Mesenchymal stem cell (in vitro differentiated cells and primary cell): ENCODE measurements around the gene ADSL.

ENCODE experiments used
- DNase-seq: peaks from one replicate; pipeline ENCODE4 v3.0.0-alpha.2; 2013
- H2AFZ ChIP-seq: one replicate; pipeline ENCODE4 v1.6.1; 2013; ENCODE audit warnings: low read depth, mild to moderate bottlenecking, control low read depth, inconsistent platforms, low read length, moderate library complexity
- H2AK5ac ChIP-seq: 2 replicates; pipeline ENCODE4 v1.6.1; 2013; ENCODE audit warnings: low read length, moderate library complexity, mild to moderate bottlenecking, inconsistent platforms; ENCODE audit not compliant: severe bottlenecking
- H2BK120ac ChIP-seq: one replicate; pipeline ENCODE4 v1.6.1; 2013; ENCODE audit warnings: low read depth, mild to moderate bottlenecking, inconsistent platforms, low read length, moderate library complexity
- H2BK12ac ChIP-seq, 2 experiments: one replicate each; pipeline ENCODE4 v1.6.1; 2013; ENCODE audit warnings: inconsistent platforms in 2 of 2, low read length in 2 of 2, mild to moderate bottlenecking in 2 of 2, moderate library complexity in 2 of 2, control low read depth in 1 of 2
- H2BK15ac ChIP-seq: one replicate; pipeline ENCODE4 v1.6.1; 2013; ENCODE audit warnings: mild to moderate bottlenecking, low read depth, inconsistent platforms; ENCODE audit not compliant: poor library complexity, severe bottlenecking
- H2BK5ac ChIP-seq: 2 replicates; pipeline ENCODE4 v1.6.1; 2013; ENCODE audit warnings: low read depth, mild to moderate bottlenecking, low read length, control low read depth, inconsistent platforms; ENCODE audit not compliant: poor library complexity, severe bottlenecking
- H3K14ac ChIP-seq, 2 experiments: one replicate each; pipeline ENCODE4 v1.6.1; 2013; ENCODE audit warnings: inconsistent platforms in 2 of 2, low read length in 2 of 2, control low read depth in 1 of 2, mild to moderate bottlenecking in 1 of 2, moderate library complexity in 1 of 2
- H3K18ac ChIP-seq, 2 experiments: one replicate each; pipeline ENCODE4 v1.6.1; 2013; ENCODE audit warnings: inconsistent platforms in 2 of 2, low read length in 2 of 2, control low read depth in 1 of 2, low read depth in 1 of 2, mild to moderate bottlenecking in 1 of 2
- H3K23ac ChIP-seq, 2 experiments: one replicate each; pipeline ENCODE4 v1.6.1; 2013; ENCODE audit warnings: inconsistent platforms in 2 of 2, low read length in 2 of 2, mild to moderate bottlenecking in 2 of 2, moderate library complexity in 2 of 2, control low read depth in 1 of 2
- H3K27ac ChIP-seq: 2 replicates; pipeline ENCODE4 v1.5.1; 2013; ENCODE audit warnings: mild to moderate bottlenecking, moderate library complexity, low read length, control low read depth, inconsistent platforms; ENCODE audit not compliant: poor library complexity, severe bottlenecking
- H3K27me3 ChIP-seq, 2 experiments: 2 replicates each; pipeline versions ENCODE4 v1.6.1 to v1.7.0; 2013; ENCODE audit warnings: low read length in 2 of 2, mild to moderate bottlenecking in 2 of 2, moderate library complexity in 2 of 2, control low read depth in 1 of 2, inconsistent platforms in 1 of 2; ENCODE audit not compliant: control insufficient read depth in 1 of 2, insufficient read depth in 1 of 2
- H3K36me3 ChIP-seq, 2 experiments: 2 replicates each; pipeline versions ENCODE4 v1.6.1 to v1.7.0; 2013; ENCODE audit warnings: low read length in 2 of 2, control low read depth in 1 of 2, inconsistent platforms in 1 of 2, low read depth in 1 of 2, mild to moderate bottlenecking in 1 of 2; ENCODE audit not compliant: insufficient read depth in 2 of 2, control insufficient read depth in 1 of 2
- H3K4ac ChIP-seq, 2 experiments: one replicate each; pipeline ENCODE4 v1.6.1; 2013; ENCODE audit warnings: inconsistent platforms in 2 of 2, low read length in 2 of 2, mild to moderate bottlenecking in 2 of 2, moderate library complexity in 2 of 2, control low read depth in 1 of 2, low read depth in 1 of 2
- H3K4me1 ChIP-seq: 2 replicates; pipeline ENCODE4 v1.6.1; 2013; ENCODE audit warnings: low read depth, low read length, control low read depth; ENCODE audit not compliant: control insufficient read depth, insufficient read depth
- H3K4me2 ChIP-seq: 2 replicates; pipeline ENCODE4 v1.6.1; 2013; ENCODE audit warnings: low read length, mild to moderate bottlenecking, inconsistent platforms; ENCODE audit not compliant: poor library complexity, severe bottlenecking
- H3K4me3 ChIP-seq, 2 experiments: 2 replicates each; pipeline versions ENCODE4 v1.5.1 to v1.7.0; 2013; ENCODE audit warnings: low read length in 2 of 2, mild to moderate bottlenecking in 2 of 2, control low read depth in 1 of 2, low read depth in 1 of 2; ENCODE audit not compliant: insufficient read depth in 1 of 2
- H3K79me1 ChIP-seq: replicated peaks from 2 replicates; pipeline ENCODE4 v1.6.1; 2013; ENCODE audit warnings: mild to moderate bottlenecking, control low read depth, low read length, inconsistent platforms; ENCODE audit not compliant: poor library complexity, severe bottlenecking
- H3K9ac ChIP-seq: 2 replicates; pipeline ENCODE4 v1.7.0; 2013; ENCODE audit warnings: mild to moderate bottlenecking, low read length, moderate library complexity
- H3K9me3 ChIP-seq: 2 replicates; pipeline ENCODE4 v1.7.0; 2013; ENCODE audit warnings: mild to moderate bottlenecking, low read length; ENCODE audit not compliant: control insufficient read depth
- H4K8ac ChIP-seq: one replicate; pipeline ENCODE4 v1.6.1; 2013; ENCODE audit warnings: inconsistent platforms, mild to moderate bottlenecking, low read length, moderate library complexity
- H4K91ac ChIP-seq: one replicate; pipeline ENCODE4 v1.6.1; 2013; ENCODE audit warnings: mild to moderate bottlenecking, low read length, inconsistent platforms
- WGBS: methylation state at CpG from one replicate; pipeline ENCODE4 v1.1.7; 2013; ENCODE audit warnings: mixed read lengths; 5-methylcytosine and 5-hydroxymethylcytosine counted together

Gene ADSL

GRCh38 chr22:40395607-40396006 lies 49.3 kb downstream of the ADSL start:
- no peaks in the 10 kb centered on the region for H3K27me3 ChIP-seq
- H3K27ac ChIP-seq = no peak overlapping the region
- WGBS = 99% methylated on average over 6 of the region's 7 CpGs
- peaks cover 27% of the 10 kb centered on the region for H3K79me1 ChIP-seq
- H3K36me3 ChIP-seq = peaks cover 4 to 14% of the 10 kb centered on the region in 2 experiments
- H2AFZ ChIP-seq = no peak overlapping the region
- no peak overlapping the region for H2AK5ac ChIP-seq
- no peak overlapping the region for H4K91ac ChIP-seq
- peaks cover 4% of the 10 kb centered on the region for H3K4me1 ChIP-seq
- no peak overlapping the region for H3K4ac ChIP-seq
- no peak overlapping the region for H2BK120ac ChIP-seq
- no peak overlapping the region for H3K4me2 ChIP-seq
- no peak overlapping the region for H3K4me3 ChIP-seq
- no peak overlapping the region for H2BK12ac ChIP-seq
- H3K23ac ChIP-seq = no peak overlapping the region
- no peaks in the 10 kb centered on the region for H3K9me3 ChIP-seq
- no peak overlapping the region for H3K14ac ChIP-seq
- no peak overlapping the region for H3K9ac ChIP-seq
- no peak overlapping the region for H2BK15ac ChIP-seq
- H4K8ac ChIP-seq = no peak overlapping the region
- H3K18ac ChIP-seq = no peak overlapping the region
- H2BK5ac ChIP-seq = no peak overlapping the region
- no peak for DNase-seq

DNA sequence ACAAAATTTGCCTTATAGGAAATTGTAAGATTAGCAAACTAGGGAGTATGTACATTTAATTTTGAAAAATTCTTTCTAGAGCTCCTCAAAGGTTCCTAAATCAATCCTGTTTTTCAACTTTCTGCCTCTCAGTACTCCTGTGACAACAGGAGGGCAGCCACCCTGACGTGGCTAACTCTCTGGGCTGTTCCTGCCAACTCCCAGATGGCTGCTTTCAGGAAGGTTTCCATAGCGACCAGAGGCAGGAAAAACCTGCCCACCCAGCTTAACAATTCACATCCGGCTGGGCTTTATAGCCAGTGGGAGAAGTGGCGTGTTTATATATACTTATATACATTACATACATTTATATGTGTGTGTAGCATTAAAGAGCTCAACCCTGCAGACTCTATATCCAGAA lies 50.6 kb downstream of the ADSL start:
- H2AK5ac ChIP-seq = no peak overlapping the region
- H3K9me3 ChIP-seq = no peaks in the 10 kb centered on the region
- no peak overlapping the region for H3K18ac ChIP-seq
- no peak overlapping the region for H3K27ac ChIP-seq
- no peak overlapping the region for H3K4me2 ChIP-seq
- DNase-seq = peak; percentile 88
- H3K23ac ChIP-seq = no peak overlapping the region
- no peak overlapping the region for H3K14ac ChIP-seq
- no peak overlapping the region for H2BK12ac ChIP-seq
- no peak overlapping the region for H4K91ac ChIP-seq
- peaks cover 24% of the 10 kb centered on the region for H3K79me1 ChIP-seq
- H2BK5ac ChIP-seq = no peak overlapping the region
- no peak overlapping the region for H2AFZ ChIP-seq
- H3K4me3 ChIP-seq = no peak overlapping the region
- no peaks in the 10 kb centered on the region for H3K27me3 ChIP-seq
- H3K4ac ChIP-seq = no peak overlapping the region
- WGBS = 0% methylated on average over 1 of the region's 4 CpGs
- H3K4me1 ChIP-seq = peaks cover 4% of the 10 kb centered on the region
- no peak overlapping the region for H4K8ac ChIP-seq
- H2BK15ac ChIP-seq = no peak overlapping the region
- no peak overlapping the region for H2BK120ac ChIP-seq
- peak overlapping the region; percentile 7 for H3K9ac ChIP-seq
- H3K36me3 ChIP-seq = peaks cover 10 to 25% of the 10 kb centered on the region in 2 experiments

GRCh38 chr22:40397396-40397795 lies 51.1 kb downstream of the ADSL start:
- H2BK5ac ChIP-seq = no peak overlapping the region
- no peak overlapping the region for H2BK120ac ChIP-seq
- no peak overlapping the region for H4K8ac ChIP-seq
- H3K9ac ChIP-seq = no peak overlapping the region
- H3K79me1 ChIP-seq = peaks cover 26% of the 10 kb centered on the region
- peaks cover 15 to 29% of the 10 kb centered on the region in 2 experiments for H3K36me3 ChIP-seq
- H2BK12ac ChIP-seq = peak overlapping the region; percentile 12 to 45
- H3K4me3 ChIP-seq = no peak overlapping the region
- H3K27ac ChIP-seq = peak overlapping the region; percentile 4
- no peaks in the 10 kb centered on the region for H3K9me3 ChIP-seq
- H3K4me1 ChIP-seq = peaks cover 4% of the 10 kb centered on the region
- peak overlapping the region in 1 of 2 experiments; percentile 78 for H3K4ac ChIP-seq
- H3K27me3 ChIP-seq = no peaks in the 10 kb centered on the region
- DNase-seq = peak; percentile 50
- no peak overlapping the region for H2AK5ac ChIP-seq
- peak overlapping the region in 1 of 2 experiments; percentile 7 for H3K14ac ChIP-seq
- H3K4me2 ChIP-seq = no peak overlapping the region
- no peak overlapping the region for H2AFZ ChIP-seq
- H3K23ac ChIP-seq = no peak overlapping the region
- peak overlapping the region; percentile 44 for H4K91ac ChIP-seq
- H2BK15ac ChIP-seq = peak overlapping the region; percentile 55
- peak overlapping the region in 1 of 2 experiments; percentile 75 for H3K18ac ChIP-seq
- WGBS = 56% methylated on average over 1 of the region's 1 CpG

GRCh38 chr22:40399621-40400020 lies 53.3 kb downstream of the ADSL start:
- Histone ChIP-seq H3K79me1 (peaks cover 28% of the 10 kb centered on the region), H3K14ac (no peak overlapping the region), H3K36me3 (peaks cover 29 to 51% of the 10 kb centered on the region in 2 experiments), H3K4me1 (peaks cover 4% of the 10 kb centered on the region), H2BK5ac (no peak overlapping the region), H3K27ac (no peak overlapping the region), H3K4ac (no peak overlapping the region), H2BK120ac (no peak overlapping the region), H2AFZ (no peak overlapping the region), H4K8ac (no peak overlapping the region), H3K4me3 (no peak overlapping the region), H3K27me3 (no peaks in the 10 kb centered on the region), H2BK12ac (no peak overlapping the region), H3K9ac (no peak overlapping the region), H4K91ac (no peak overlapping the region), H2BK15ac (no peak overlapping the region), H3K4me2 (no peak overlapping the region), H2AK5ac (no peak overlapping the region), H3K23ac (no peak overlapping the region), H3K9me3 (no peaks in the 10 kb centered on the region), H3K18ac (no peak overlapping the region)
- 89% methylated on average over 1 of the region's 2 CpGs for WGBS
- no peak for DNase-seq
